Smooth muscle cell (in vitro differentiated cells): ENCODE measurements around the gene FALEC. TPM values are rescaled to one million over a fixed set of nuclear protein-coding genes. Genes with fewer than 3 reads are reported as not detected.

Experiments
- DNase-seq: peaks from one replicate; lab custom pipeline; 2025; ENCODE audit not compliant: unreplicated experiment; lab: John Stamatoyannopoulos, UW
- H2AFZ ChIP-seq: fragments of 200-600 bp; sonication (generic); 2 replicates; pipeline ENCODE4 v1.6.0; 2016; ENCODE audit warnings: antibody characterized with exemption, low read depth, mild to moderate bottlenecking
- H3F3A ChIP-seq: fragments of 200-600 bp; sonication (generic); 2 replicates; pipeline ENCODE4 v1.6.0; 2017; ENCODE audit warnings: antibody characterized with exemption, low read depth
- H3K27ac ChIP-seq: fragments of 200-600 bp; sonication (generic); 2 replicates; pipeline ENCODE4 v1.5.1; 2016; ENCODE audit warnings: low read depth, mild to moderate bottlenecking
- H3K27me3 ChIP-seq: fragments of 200-600 bp; sonication (generic); 2 replicates; pipeline ENCODE4 v1.6.1; 2016; ENCODE audit warnings: low read depth, mild to moderate bottlenecking
- H3K36me3 ChIP-seq: fragments of 200-600 bp; sonication (generic); 2 replicates; pipeline ENCODE4 v1.5.1; 2016; ENCODE audit warnings: low read depth
- H3K4me1 ChIP-seq: fragments of 200-600 bp; sonication (generic); 2 replicates; pipeline ENCODE4 v1.5.1; 2016; ENCODE audit warnings: low read depth
- H3K4me2 ChIP-seq: fragments of 200-600 bp; sonication (generic); 2 replicates; pipeline ENCODE4 v1.6.0; 2016; ENCODE audit warnings: mild to moderate bottlenecking
- H3K4me3 ChIP-seq: fragments of 200-600 bp; sonication (generic); 2 replicates; pipeline ENCODE4 v1.5.1; 2016; ENCODE audit warnings: mild to moderate bottlenecking
- H3K79me2 ChIP-seq: fragments of 200-600 bp; sonication (generic); 2 replicates; pipeline ENCODE4 v1.6.0; 2016; ENCODE audit warnings: low read depth, mild to moderate bottlenecking
- H3K9ac ChIP-seq: fragments of 200-600 bp; sonication (generic); 2 replicates; pipeline ENCODE4 v1.6.0; 2016; ENCODE audit warnings: low read depth
- H3K9me3 ChIP-seq: fragments of 200-600 bp; sonication (generic); replicated peaks from 2 replicates; pipeline ENCODE4 v1.5.1; 2016; ENCODE audit warnings: low read depth
- H4K20me1 ChIP-seq: fragments of 200-600 bp; sonication (generic); 2 replicates; pipeline ENCODE4 v1.6.0; 2016; ENCODE audit warnings: low read depth
- CTCF ChIP-seq: fragments of 200-600 bp; sonication (generic); IDR thresholded peaks from 2 replicates; pipeline ENCODE4 v1.5.1; 2017; ENCODE audit warnings: borderline replicate concordance, mild to moderate bottlenecking, antibody characterized with exemption; ENCODE audit not compliant: insufficient read depth, poor library complexity, severe bottlenecking
- WGBS: methylation state at CpG from one replicate; pipeline ENCODE4 v1.1.7; 2016; ENCODE audit warnings: low lambda C conversion rate; 5-methylcytosine and 5-hydroxymethylcytosine counted together
- polyA plus RNA-seq: library from polyadenylated mRNA; unstranded; fragments of >200 nt; fragmentation: Nextera tagmentation; extraction: Ambion mirVana; gene quantifications from 2 replicates; pipeline ENCODE4 v1.2.1, GENCODE V29; 2016
- total RNA-seq: library from RNA; depleted of rRNA; stranded (reverse); fragments of >200 nt; gene quantifications from 2 replicates; pipeline ENCODE4 v1.2.3, GENCODE V29; 2014

FALEC gene
- total and polyA plus RNA-seq, 2 experiments from 2014 or later: 0.62 TPM; not detected in 1

- Histone ChIP-seq H3K4me1 (peaks cover 7% of the 10 kb centered on the region), H3K4me2 (peak within 1 kb of the TSS; percentile 61), H2AFZ (no peak within 1 kb of the TSS), H3K4me3 (no peak within 1 kb of the TSS), H3K27me3 (no peaks in the 10 kb centered on the region), H3F3A (no peaks in the 10 kb centered on the region), H3K36me3 (no peaks in the 10 kb centered on the region), H3K79me2 (no peaks in the 10 kb centered on the region), H4K20me1 (no peaks in the 10 kb centered on the region), H3K27ac (peak within 1 kb of the TSS; percentile 36), H3K9me3 (no peaks in the 10 kb centered on the region), H3K9ac (no peak within 1 kb of the TSS)
- WGBS: 44% methylated on average over 7 of the region's 7 CpGs
- DNase-seq: no peak
- no peak for TF ChIP-seq CTCF
These were observed 7.4 kb upstream of the FALEC start, which contains the start of gene ECM1 for GRCh38 chr1:150507912-150508864. Gene ECM1 (plus strand): TSS chr1:150508109. CDS start chr1:150508210, 101 bp downstream.

DNA sequence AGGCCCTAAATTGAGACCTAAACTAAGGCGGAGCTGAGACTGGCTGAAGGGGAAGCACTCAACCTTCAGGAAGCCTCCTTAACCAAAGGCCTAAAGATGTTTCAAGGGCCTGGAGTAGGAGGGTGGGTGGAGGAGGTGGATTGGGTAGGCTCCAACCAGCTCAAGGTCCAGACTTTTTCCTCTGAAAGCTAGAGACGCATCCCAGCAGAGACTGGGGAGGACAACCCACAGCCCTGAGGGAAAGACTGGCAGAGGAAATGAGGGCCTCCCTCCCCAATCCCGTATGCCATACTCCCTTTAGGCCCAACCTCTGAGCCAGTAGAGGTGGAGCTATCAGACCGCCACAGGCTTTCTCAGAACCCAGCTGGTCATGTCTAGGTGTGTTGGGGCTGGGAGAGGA, 6.6 kb upstream of the FALEC start:
- Histone ChIP-seq H3K4me1 (peaks cover 7% of the 10 kb centered on the region), H3K27me3 (no peaks in the 10 kb centered on the region), H3K36me3 (no peaks in the 10 kb centered on the region), H3K9ac (no peak overlapping the region), H4K20me1 (no peaks in the 10 kb centered on the region), H3K27ac (no peak overlapping the region), H3K4me3 (no peak overlapping the region), H3K4me2 (no peak overlapping the region), H3F3A (no peaks in the 10 kb centered on the region), H3K79me2 (no peaks in the 10 kb centered on the region), H3K9me3 (no peaks in the 10 kb centered on the region), H2AFZ (no peak overlapping the region)
- no peak for TF ChIP-seq CTCF
- 87% methylated on average over 4 of the region's 4 CpGs for WGBS
- DNase-seq: no peak

DNA sequence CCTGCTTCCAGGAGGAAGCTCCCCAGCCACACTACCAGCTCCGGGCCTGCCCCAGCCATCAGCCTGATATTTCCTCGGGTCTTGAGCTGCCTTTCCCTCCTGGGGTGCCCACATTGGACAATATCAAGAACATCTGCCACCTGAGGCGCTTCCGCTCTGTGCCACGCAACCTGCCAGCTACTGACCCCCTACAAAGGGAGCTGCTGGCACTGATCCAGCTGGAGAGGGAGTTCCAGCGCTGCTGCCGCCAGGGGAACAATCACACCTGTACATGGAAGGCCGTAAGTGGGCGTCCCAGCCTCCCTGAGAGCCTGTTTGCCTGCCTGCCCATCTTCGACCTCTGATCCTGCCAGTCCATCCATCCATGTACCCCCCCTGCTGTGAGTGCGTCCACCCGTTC, 4.0 kb upstream of the FALEC start:
- H3F3A ChIP-seq: no peaks in the 10 kb centered on the region
- no peaks in the 10 kb centered on the region for H3K36me3 ChIP-seq

More for the DNA sequence above, 4.0 kb upstream of the FALEC start:
- H3K9me3 ChIP-seq: no peaks in the 10 kb centered on the region
- H3K4me3 ChIP-seq: no peak overlapping the region
- TF ChIP-seq CTCF: no peak
- no peak for DNase-seq
- no peaks in the 10 kb centered on the region for H3K27me3 ChIP-seq
- peaks cover 13% of the 10 kb centered on the region for H3K4me1 ChIP-seq
- no peaks in the 10 kb centered on the region for H4K20me1 ChIP-seq
- H2AFZ ChIP-seq: no peak overlapping the region
- WGBS: 92% methylated on average over 12 of the region's 12 CpGs
- H3K27ac ChIP-seq: no peak overlapping the region
- no peak overlapping the region for H3K9ac ChIP-seq
- no peaks in the 10 kb centered on the region for H3K79me2 ChIP-seq
- no peak overlapping the region for H3K4me2 ChIP-seq
